ENCODE data around the gene PPFIA1.

The PPFIA1 gene

GRCh38 chr11:70397983-70398833 lies 127.7 kb downstream of the PPFIA1 start, which contains the start of gene CTTN:
Gene CTTN, plus strand, starts transcription at chr11:70398529. Its CDS starts 8,769 bp downstream, at chr11:70407298.
- H3K4me3 ChIP-seq (ENCODE audit: low read depth in 1 of 2, low read length in 2 of 2) = peak within 1 kb of the TSS; percentile 86 to 92
- peaks cover 19 to 27% of the 10 kb centered on the region in 2 donors for H3K4me1 ChIP-seq (ENCODE audit: control insufficient read depth in 1 of 2, insufficient read depth in 2 of 2, low read length in 2 of 2)
- H3K27me3 ChIP-seq (ENCODE audit: control insufficient read depth in 1 of 2, insufficient read depth in 2 of 2, low read length in 2 of 2) = peaks cover 0 to 8% of the 10 kb centered on the region in 2 donors
- no peaks in the 10 kb centered on the region for H3K36me3 ChIP-seq (ENCODE audit: control insufficient read depth in 1 of 2, insufficient read depth in 2 of 2, low read length in 2 of 2)
- peak within 1 kb of the TSS; percentile 70 to 71 for H3K9ac ChIP-seq (ENCODE audit: low read depth in 1 of 2, low read length in 2 of 2)
- H3K9me3 ChIP-seq (ENCODE audit: control insufficient read depth in 1 of 2, low read length in 2 of 2) = no peaks in the 10 kb centered on the region
- peak within 1 kb of the TSS; percentile 71 for H3K27ac ChIP-seq (ENCODE audit: low read depth, low read length)

- Histone ChIP-seq H3K4me1 (ENCODE audit: control insufficient read depth in 1 of 2, insufficient read depth in 2 of 2, low read length in 2 of 2) (peaks cover 19 to 27% of the 10 kb centered on the region in 2 donors), H3K4me3 (ENCODE audit: low read depth in 1 of 2, low read length in 2 of 2) (peak overlapping the region; percentile 86 to 92), H3K36me3 (ENCODE audit: control insufficient read depth in 1 of 2, insufficient read depth in 2 of 2, low read length in 2 of 2) (no peaks in the 10 kb centered on the region), H3K27ac (ENCODE audit: low read depth, low read length) (peak overlapping the region; percentile 71), H3K27me3 (ENCODE audit: control insufficient read depth in 1 of 2, insufficient read depth in 2 of 2, low read length in 2 of 2) (peaks cover 0 to 3% of the 10 kb centered on the region in 2 donors), H3K9ac (ENCODE audit: low read depth in 1 of 2, low read length in 2 of 2) (peak overlapping the region; percentile 69 to 71), H3K9me3 (ENCODE audit: control insufficient read depth in 1 of 2, low read length in 2 of 2) (no peaks in the 10 kb centered on the region)
Measured at GRCh38 chr11:70398834-70399680, 128.6 kb downstream of the PPFIA1 start.

DNA sequence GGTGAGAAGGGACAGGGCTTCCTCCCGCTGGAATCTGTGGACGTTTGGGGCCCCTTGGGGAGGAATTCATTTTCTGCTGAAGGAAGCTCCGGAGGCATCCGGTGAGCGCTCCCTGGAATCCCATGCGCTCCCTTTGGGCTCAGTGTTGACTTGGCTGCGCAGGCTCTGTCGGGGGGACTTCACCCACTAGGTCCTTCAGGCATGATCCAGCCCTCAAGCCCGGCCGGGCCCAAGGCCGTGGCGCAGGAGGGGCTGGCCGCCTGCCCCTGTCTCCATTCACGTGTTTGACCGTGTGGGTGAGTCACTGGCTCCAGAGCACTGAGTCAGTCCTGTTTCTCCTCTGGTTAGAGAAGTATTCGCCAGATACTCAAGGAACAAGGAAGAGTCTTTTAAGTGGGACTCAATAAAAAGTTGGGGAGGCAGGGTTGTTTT lies 129.2 kb downstream of the PPFIA1 start:
- peak overlapping the region; percentile 86 to 92 for H3K4me3 ChIP-seq (ENCODE audit: low read depth in 1 of 2, low read length in 2 of 2)
- peaks cover 19 to 27% of the 10 kb centered on the region in 2 donors for H3K4me1 ChIP-seq (ENCODE audit: control insufficient read depth in 1 of 2, insufficient read depth in 2 of 2, low read length in 2 of 2)
- H3K27me3 ChIP-seq (ENCODE audit: control insufficient read depth in 1 of 2, insufficient read depth in 2 of 2, low read length in 2 of 2) = no peaks in the 10 kb centered on the region
- H3K9me3 ChIP-seq (ENCODE audit: control insufficient read depth in 1 of 2, low read length in 2 of 2) = no peaks in the 10 kb centered on the region
- peak overlapping the region; percentile 70 for H3K27ac ChIP-seq (ENCODE audit: low read depth, low read length)
- no peaks in the 10 kb centered on the region for H3K36me3 ChIP-seq (ENCODE audit: control insufficient read depth in 1 of 2, insufficient read depth in 2 of 2, low read length in 2 of 2)
- peak overlapping the region; percentile 69 to 71 for H3K9ac ChIP-seq (ENCODE audit: low read depth in 1 of 2, low read length in 2 of 2)

GRCh38 chr11:70400643-70401042 lies 130.2 kb downstream of the PPFIA1 start:
- Histone ChIP-seq H3K4me1 (ENCODE audit: control insufficient read depth in 1 of 2, insufficient read depth in 2 of 2, low read length in 2 of 2) (peaks cover 19 to 27% of the 10 kb centered on the region in 2 donors), H3K9me3 (ENCODE audit: control insufficient read depth in 1 of 2, low read length in 2 of 2) (no peaks in the 10 kb centered on the region), H3K27me3 (ENCODE audit: control insufficient read depth in 1 of 2, insufficient read depth in 2 of 2, low read length in 2 of 2) (no peaks in the 10 kb centered on the region), H3K27ac (ENCODE audit: low read depth, low read length) (no peak overlapping the region), H3K36me3 (ENCODE audit: control insufficient read depth in 1 of 2, insufficient read depth in 2 of 2, low read length in 2 of 2) (peaks cover 0 to 6% of the 10 kb centered on the region in 2 donors), H3K9ac (ENCODE audit: low read depth in 1 of 2, low read length in 2 of 2) (no peak overlapping the region), H3K4me3 (ENCODE audit: low read depth in 1 of 2, low read length in 2 of 2) (no peak overlapping the region)

DNA sequence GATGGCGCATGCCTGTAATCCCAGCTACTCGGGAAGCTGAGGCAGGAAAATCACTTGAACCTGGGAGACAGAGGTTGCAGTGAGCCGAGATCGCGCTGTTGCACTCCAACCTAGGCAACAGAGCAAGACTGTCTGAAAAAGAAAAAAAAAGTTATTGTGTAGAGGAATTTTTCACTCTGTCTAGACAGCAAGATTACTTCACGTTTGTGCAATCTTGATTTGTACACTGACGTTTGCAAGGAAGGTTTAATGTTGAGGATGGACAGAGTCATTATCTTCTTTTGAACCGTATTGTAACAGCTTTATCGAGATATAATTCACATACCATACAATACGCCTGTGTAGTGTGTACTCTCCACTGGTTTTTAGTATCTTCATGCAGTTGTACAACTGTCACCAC lies 131.5 kb downstream of the PPFIA1 start:
- Histone ChIP-seq H3K36me3 (ENCODE audit: control insufficient read depth in 1 of 2, insufficient read depth in 2 of 2, low read length in 2 of 2) (peaks cover 0 to 14% of the 10 kb centered on the region in 2 donors), H3K27ac (ENCODE audit: low read depth, low read length) (no peak overlapping the region), H3K27me3 (ENCODE audit: control insufficient read depth in 1 of 2, insufficient read depth in 2 of 2, low read length in 2 of 2) (no peaks in the 10 kb centered on the region), H3K9ac (ENCODE audit: low read depth in 1 of 2, low read length in 2 of 2) (no peak overlapping the region), H3K9me3 (ENCODE audit: control insufficient read depth in 1 of 2, low read length in 2 of 2) (no peaks in the 10 kb centered on the region), H3K4me3 (ENCODE audit: low read depth in 1 of 2, low read length in 2 of 2) (no peak overlapping the region), H3K4me1 (ENCODE audit: control insufficient read depth in 1 of 2, insufficient read depth in 2 of 2, low read length in 2 of 2) (peaks cover 19 to 22% of the 10 kb centered on the region in 2 donors)

- no peak overlapping the region for H3K27ac ChIP-seq (ENCODE audit: low read depth, low read length)
- no peak overlapping the region for H3K9ac ChIP-seq (ENCODE audit: low read depth in 1 of 2, low read length in 2 of 2)
- no peaks in the 10 kb centered on the region for H3K27me3 ChIP-seq (ENCODE audit: control insufficient read depth in 1 of 2, insufficient read depth in 2 of 2, low read length in 2 of 2)
- no peak overlapping the region for H3K4me3 ChIP-seq (ENCODE audit: low read depth in 1 of 2, low read length in 2 of 2)
- no peaks in the 10 kb centered on the region for H3K9me3 ChIP-seq (ENCODE audit: control insufficient read depth in 1 of 2, low read length in 2 of 2)
- peaks cover 4 to 21% of the 10 kb centered on the region in 2 donors for H3K36me3 ChIP-seq (ENCODE audit: control insufficient read depth in 1 of 2, insufficient read depth in 2 of 2, low read length in 2 of 2)
- H3K4me1 ChIP-seq (ENCODE audit: control insufficient read depth in 1 of 2, insufficient read depth in 2 of 2, low read length in 2 of 2) = peaks cover 12 to 15% of the 10 kb centered on the region in 2 donors
Measured at GRCh38 chr11:70402685-70403084, 132.2 kb downstream of the PPFIA1 start.

- H3K36me3 ChIP-seq (ENCODE audit: control insufficient read depth in 1 of 2, insufficient read depth in 2 of 2, low read length in 2 of 2) = peaks cover 8 to 36% of the 10 kb centered on the region in 2 donors
- no peaks in the 10 kb centered on the region for H3K27me3 ChIP-seq (ENCODE audit: control insufficient read depth in 1 of 2, insufficient read depth in 2 of 2, low read length in 2 of 2)
- peaks cover 9 to 10% of the 10 kb centered on the region in 2 donors for H3K4me1 ChIP-seq (ENCODE audit: control insufficient read depth in 1 of 2, insufficient read depth in 2 of 2, low read length in 2 of 2)
- H3K9me3 ChIP-seq (ENCODE audit: control insufficient read depth in 1 of 2, low read length in 2 of 2) = no peaks in the 10 kb centered on the region
- H3K9ac ChIP-seq (ENCODE audit: low read depth in 1 of 2, low read length in 2 of 2) = no peak overlapping the region
- H3K27ac ChIP-seq (ENCODE audit: low read depth, low read length) = no peak overlapping the region
- H3K4me3 ChIP-seq (ENCODE audit: low read depth in 1 of 2, low read length in 2 of 2) = no peak overlapping the region
Measured at GRCh38 chr11:70404244-70404643, 133.8 kb downstream of the PPFIA1 start.

DNA sequence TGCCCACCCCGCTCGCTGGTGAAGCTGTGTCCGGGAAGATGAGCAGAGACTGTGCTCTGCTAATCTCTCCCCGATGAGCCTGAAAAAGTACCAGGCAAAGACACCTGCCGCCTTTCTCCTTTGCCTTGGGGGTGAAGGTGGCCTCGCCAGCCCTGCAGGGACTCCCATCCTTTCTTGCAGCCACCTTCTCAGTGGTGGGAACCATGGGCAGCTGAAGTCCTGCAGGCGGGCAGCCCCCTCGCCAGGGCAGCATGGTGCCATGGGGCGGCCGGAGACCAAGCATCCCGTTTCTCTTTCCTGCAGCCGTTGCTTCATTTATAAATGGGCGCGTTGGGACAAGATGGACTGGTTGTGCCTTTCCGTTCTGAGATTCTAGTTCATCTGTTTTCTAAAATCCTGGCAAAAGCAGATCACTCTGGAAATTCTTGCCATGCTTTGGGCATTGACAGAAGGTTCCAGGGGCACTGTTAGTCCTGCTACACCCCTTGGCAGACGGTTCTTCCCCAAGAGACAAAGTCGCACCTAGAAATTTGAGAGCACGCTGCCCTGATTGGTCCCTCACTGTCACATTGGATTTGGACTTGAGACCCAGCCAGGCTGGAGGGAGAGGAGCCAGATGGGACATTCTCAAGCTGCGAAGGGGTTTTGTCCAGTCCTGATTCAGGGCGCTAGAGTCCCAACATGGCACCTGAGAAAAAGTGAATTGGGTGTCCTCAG lies 135.3 kb downstream of the PPFIA1 start:
- Histone ChIP-seq H3K27me3 (ENCODE audit: control insufficient read depth in 1 of 2, insufficient read depth in 2 of 2, low read length in 2 of 2) (no peaks in the 10 kb centered on the region), H3K27ac (ENCODE audit: low read depth, low read length) (no peak overlapping the region), H3K4me1 (ENCODE audit: control insufficient read depth in 1 of 2, insufficient read depth in 2 of 2, low read length in 2 of 2) (no peaks in the 10 kb centered on the region), H3K9me3 (ENCODE audit: control insufficient read depth in 1 of 2, low read length in 2 of 2) (no peaks in the 10 kb centered on the region), H3K36me3 (ENCODE audit: control insufficient read depth in 1 of 2, insufficient read depth in 2 of 2, low read length in 2 of 2) (peaks cover 24 to 52% of the 10 kb centered on the region in 2 donors), H3K9ac (ENCODE audit: low read depth in 1 of 2, low read length in 2 of 2) (no peak overlapping the region), H3K4me3 (ENCODE audit: low read depth in 1 of 2, low read length in 2 of 2) (no peak overlapping the region)

DNA sequence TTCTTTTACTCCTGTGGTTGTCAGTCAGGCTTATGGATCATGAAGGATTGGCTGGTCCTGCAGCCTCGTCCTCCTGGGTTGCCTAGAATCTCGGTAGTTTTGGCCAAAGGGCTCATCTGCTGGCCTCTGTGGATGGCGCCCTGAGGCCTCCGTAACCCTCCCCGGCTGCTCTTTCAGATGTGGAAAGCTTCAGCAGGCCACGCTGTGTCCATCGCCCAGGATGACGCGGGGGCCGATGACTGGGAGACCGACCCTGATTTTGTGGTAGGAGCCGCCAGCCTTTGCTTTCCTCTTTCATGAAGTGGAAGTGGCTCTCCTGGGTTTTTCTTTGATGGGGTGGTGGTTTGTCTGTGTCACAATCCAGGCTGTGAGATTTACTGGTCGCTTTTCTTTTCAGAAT lies 136.6 kb downstream of the PPFIA1 start:
- Histone ChIP-seq H3K27ac (ENCODE audit: low read depth, low read length) (no peak overlapping the region), H3K36me3 (ENCODE audit: control insufficient read depth in 1 of 2, insufficient read depth in 2 of 2, low read length in 2 of 2) (peaks cover 30 to 65% of the 10 kb centered on the region in 2 donors), H3K4me3 (ENCODE audit: low read depth in 1 of 2, low read length in 2 of 2) (no peak overlapping the region), H3K9me3 (ENCODE audit: control insufficient read depth in 1 of 2, low read length in 2 of 2) (no peaks in the 10 kb centered on the region), H3K27me3 (ENCODE audit: control insufficient read depth in 1 of 2, insufficient read depth in 2 of 2, low read length in 2 of 2) (no peaks in the 10 kb centered on the region), H3K4me1 (ENCODE audit: control insufficient read depth in 1 of 2, insufficient read depth in 2 of 2, low read length in 2 of 2) (no peaks in the 10 kb centered on the region), H3K9ac (ENCODE audit: low read depth in 1 of 2, low read length in 2 of 2) (no peak overlapping the region)
